Measurements from ENCODE around the gene LRP3.
"Not testable (repeated sequence)": the region's sequence is repeated elsewhere in the genome, so short reads cannot be mapped to it uniquely, and the experiment has no call there.

The LRP3 gene

DNA sequence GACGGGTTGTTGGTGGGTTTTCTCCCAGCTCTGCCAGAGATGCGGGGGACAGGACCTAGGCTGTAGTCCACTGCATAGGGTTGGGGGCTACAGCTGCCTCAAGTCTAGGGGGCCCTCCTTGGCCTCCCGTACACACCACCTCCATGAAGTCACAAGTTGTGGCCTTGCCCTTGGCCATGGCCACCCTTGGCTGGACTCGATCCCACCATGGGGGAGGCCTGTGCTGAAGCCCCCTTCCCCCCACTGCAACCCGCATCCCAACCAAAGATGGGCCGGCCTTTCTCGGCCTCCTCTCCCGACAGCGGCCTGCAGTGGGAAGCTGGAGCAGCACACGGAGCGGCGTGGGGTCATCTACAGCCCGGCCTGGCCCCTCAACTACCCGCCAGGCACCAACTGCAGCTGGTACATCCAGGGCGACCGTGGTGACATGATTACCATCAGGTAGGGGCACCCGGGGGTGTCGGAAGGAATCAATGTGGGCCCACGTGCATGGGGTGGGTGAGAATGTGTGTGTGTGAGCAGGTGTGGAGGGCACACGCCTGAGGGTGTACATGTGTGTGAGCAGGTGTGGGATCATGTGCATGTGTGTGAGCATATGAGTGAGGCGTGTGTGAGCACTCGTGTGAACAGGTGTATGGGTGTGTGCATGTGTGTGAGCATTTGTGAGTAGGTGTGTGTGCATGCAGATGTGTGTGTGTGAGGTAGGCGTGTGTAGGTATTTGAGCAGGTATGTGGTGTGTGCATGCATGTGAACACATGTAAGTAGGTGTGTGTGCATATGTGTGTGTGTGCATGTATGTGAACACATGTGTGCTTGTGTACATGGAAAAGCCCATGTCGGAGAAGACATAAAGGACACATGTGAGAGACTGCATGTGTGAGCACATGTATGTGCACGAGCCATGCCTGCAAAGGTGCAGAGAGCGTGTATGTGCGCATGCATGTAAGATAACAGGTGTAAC lies 8.7 kb downstream of the LRP3 start:
- DNase-seq, result no peak

DNA sequence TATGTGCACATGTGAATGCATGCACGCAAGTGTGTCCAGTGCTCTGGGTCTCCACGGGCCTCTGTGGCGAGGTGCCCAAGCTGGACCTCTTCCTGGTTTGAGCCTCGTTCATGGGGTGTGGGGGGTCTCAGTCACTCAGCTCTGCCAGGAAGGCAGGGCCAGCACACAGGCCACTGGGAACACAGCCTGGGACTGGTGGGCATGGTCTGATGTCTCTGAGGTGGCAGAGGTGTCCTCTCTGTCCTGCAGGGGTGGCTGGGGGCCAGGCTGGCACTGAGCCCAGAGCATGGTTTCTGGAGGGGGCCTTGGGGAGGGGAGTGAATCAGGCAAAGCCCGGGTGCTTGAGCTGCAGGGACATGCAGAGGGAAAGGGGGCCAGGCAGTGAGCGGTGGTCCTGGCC lies 9.4 kb downstream of the LRP3 start:
- no peak for DNase-seq

DNA sequence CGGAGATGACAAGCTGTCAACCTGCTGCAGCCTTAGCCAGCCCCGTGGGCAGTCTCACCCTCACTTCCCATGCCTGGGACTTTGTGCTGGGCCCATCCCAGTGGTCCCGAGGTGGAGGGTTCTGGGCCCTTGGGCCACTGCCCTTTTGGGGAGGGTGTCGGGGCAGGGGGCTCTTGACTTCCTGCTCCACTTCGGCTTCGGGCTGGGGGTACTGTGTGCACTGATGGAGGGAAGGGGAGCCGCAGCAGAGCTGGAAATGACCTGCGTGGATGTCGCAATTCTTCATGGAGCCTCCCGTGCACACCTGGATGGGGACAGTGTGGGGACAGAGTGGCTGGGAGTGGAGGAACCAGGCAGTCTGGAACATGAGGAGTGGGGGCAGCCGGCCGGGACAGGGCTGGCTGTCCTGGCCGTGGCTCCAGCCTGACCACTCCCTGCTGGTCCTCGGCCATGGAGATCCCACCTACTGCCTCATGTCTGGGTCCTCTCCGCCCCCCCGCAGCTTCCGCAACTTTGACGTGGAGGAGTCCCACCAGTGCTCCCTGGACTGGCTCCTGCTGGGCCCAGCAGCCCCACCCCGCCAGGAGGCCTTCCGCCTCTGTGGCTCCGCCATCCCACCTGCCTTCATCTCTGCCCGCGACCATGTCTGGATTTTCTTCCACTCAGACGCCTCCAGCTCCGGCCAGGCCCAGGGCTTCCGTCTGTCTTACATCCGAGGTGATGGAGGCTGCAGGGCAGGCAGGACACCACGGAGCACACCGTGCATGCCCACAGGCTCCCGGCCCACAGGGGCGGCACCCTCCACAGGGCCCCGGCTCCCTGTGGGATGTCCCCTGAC lies 10.2 kb downstream of the LRP3 start:
- DNase-seq, result no peak

DNA sequence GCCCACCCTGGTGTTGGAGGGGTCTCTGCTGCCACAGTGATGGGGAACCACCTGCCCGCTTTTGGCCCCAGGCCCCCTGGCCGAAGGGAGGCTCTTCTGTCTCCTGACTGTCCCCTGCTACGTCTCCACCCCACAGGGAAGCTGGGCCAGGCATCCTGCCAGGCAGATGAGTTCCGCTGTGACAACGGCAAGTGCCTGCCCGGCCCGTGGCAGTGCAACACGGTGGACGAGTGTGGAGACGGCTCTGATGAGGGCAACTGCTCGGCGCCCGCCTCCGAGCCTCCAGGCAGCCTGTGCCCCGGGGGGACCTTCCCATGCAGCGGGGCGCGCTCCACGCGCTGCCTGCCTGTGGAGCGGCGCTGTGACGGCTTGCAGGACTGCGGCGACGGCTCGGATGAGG lies 11.0 kb downstream of the LRP3 start:
- no peak for DNase-seq

DNA sequence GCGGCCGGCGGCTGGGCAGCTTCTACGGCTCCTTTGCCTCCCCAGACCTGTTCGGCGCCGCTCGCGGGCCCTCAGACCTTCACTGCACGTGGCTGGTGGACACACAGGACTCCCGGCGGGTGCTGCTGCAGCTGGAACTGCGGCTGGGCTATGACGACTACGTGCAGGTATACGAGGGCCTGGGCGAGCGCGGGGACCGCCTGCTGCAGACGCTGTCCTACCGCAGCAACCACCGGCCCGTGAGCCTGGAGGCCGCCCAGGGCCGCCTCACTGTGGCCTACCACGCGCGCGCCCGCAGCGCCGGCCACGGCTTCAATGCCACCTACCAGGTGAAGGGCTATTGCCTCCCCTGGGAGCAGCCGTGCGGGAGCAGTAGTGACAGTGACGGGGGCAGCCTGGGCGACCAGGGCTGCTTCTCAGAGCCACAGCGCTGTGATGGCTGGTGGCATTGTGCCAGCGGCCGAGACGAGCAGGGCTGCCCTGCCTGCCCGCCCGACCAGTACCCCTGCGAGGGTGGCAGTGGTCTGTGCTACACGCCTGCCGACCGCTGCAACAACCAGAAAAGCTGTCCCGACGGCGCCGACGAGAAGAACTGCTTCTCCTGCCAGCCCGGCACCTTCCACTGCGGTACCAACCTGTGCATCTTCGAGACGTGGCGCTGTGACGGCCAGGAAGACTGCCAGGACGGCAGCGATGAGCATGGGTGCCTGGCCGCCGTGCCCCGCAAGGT lies 11.6 kb downstream of the LRP3 start:
- DNase-seq, result no peak

DNA sequence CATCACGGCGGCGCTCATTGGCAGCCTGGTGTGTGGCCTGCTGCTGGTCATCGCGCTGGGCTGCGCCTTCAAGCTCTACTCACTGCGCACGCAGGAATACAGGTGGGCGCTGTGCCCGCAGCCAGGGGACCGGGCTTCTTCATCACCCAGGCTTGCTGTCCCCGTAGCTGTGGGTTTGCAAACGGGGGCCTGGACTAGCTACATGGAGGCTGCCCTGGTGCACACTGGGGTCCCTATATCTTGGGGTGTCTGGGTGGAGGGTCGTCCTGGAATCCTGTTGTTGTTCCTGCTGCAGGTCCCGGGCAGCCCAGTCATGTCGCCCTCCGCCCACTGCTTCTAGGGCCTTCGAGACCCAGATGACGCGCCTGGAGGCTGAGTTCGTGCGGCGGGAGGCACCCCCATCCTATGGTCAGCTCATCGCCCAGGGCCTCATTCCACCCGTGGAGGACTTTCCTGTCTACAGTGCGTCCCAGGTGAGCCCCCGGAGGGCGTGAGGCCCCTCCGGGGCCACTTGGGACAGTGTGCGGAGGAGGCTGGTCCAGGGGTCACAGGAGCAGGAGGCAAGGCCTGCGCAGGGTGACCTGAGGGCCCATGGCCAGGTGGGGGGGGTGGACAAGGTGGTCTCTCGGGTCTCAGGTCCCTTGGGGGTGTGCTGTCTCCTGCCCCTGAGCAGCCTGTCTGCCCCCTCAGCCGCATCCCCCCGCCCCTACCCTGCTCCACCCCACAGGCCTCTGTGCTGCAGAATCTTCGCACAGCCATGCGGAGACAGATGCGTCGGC lies 12.3 kb downstream of the LRP3 start:
- DNase-seq, result no peak

DNA sequence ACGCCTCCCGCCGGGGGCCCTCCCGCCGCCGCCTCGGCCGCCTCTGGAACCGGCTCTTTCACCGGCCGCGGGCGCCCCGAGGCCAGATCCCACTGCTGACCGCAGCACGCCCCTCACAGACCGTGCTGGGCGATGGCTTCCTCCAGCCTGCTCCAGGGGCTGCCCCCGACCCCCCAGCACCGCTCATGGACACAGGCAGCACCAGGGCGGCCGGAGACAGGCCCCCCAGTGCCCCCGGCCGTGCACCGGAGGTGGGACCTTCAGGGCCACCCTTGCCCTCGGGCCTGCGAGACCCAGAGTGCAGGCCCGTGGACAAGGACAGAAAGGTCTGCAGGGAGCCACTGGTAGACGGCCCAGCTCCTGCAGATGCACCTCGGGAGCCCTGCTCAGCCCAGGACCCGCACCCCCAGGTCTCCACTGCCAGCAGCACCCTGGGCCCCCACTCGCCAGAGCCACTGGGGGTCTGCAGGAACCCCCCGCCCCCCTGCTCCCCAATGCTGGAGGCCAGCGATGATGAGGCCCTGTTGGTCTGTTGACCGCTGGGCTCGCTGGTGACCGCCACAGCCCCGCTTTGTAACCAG lies 13.0 kb downstream of the LRP3 start:
- no peak for DNase-seq

DNA sequence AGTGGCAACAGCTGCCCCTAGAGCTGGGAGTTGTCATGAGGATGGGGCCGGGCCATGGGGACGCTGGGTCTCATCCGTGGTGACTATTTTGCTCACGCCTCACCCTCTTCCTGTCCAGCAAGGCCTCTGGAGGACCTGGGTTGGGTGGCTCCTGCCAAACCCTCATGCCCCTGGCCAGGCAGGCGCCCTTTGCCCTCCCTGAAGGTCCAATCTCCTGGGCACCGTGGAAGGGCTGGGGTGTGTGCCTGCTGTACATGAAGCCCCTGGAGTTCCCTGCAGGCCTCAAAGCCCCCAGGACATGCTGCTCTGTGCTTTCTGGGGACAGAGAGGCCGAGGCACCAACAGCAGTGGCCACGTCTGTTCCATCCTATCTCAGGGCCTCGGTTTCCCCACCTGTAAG lies 13.8 kb downstream of the LRP3 start:
- no peak for DNase-seq

DNA sequence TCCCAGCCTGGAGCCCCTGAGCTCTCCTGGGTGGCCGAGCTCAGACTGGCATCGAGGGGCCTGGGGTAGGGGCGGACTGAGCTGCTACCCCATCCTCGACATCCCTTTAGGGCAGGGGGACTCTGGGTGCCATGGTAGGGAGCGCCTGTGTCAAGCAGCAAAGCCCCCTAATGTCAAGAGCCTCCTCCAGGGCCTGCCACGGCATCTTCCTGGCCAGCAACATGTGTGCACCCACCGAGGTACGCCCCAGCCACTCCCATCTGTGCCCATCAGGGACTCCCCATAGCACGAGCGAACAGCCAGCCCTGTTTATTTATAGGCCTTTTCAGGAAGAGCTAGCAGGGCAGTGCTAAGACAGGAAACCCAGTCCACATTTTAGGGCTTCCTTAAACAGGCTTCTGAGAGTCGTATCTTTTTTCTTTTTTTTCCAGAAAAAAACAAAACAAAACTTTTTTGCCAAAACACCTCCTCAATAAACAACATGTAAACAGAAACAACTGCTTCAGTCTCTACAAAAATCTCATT lies 14.3 kb downstream of the LRP3 start:
- no peak for DNase-seq

DNA sequence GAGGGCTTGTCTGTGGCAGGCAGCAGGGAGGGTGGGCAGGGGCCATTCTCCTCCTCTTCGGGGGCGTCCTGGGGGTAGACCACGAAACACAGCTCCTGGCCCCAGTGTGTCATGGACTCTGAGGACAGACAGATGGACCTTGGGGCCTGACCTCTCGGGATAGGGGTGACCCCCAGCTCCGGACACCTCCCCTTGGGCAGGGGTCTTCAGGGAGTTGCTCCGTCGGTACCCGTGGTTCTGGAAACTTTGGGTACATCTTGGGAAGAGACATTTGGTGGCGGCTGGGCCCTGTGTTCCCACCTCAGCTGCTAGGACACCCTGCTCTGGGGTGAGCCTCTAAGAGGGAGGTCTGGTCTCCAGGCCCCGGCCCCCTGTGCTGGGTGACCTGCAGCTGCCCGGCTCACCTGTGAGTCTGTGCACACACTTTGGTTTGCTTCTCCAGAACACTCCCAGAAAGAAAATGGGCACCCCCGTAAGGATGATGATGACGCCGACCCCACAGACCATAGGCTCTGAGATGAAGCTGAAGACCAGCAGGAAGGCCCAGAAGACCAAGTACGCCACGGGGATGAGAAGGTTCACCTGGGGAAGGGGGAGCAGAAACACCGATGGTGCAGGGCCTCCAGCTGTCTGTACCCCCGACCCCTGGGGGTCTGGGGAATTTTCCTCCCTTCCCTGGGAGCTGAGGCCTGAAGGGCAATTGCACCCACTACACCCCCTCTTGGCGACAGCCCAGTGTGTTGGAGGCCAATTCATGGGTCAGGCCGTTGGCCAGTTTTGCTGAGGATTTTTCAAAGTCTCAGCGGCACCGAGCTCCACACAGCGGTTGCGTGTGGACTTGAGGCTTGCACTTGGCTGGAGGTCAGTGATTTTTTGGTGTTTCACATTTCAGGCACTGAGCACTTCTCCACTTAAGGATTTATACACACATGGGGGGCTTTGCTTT lies 15.0 kb downstream of the LRP3 start:
- DNase-seq, result no peak

DNA sequence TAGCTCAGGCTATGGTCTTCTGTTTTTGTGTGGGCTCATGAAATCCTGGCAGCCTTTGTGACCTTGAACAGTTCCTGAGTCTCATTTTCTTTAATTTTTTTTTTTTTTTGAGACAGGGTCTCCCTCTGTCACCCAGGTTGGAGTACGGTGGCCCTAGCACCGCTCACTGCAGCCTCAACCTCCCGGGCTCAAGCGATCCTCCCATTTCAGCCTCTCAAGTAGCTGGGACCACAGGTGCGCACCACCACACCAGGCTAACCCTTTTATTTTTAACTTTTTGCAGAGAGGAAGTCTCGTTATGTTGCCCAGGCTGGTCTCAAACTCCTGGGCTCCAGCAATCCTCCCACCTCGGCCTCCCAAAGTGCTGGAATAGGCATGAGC lies 15.7 kb downstream of the LRP3 start:
- not testable (repeated sequence) for DNase-seq

DNA sequence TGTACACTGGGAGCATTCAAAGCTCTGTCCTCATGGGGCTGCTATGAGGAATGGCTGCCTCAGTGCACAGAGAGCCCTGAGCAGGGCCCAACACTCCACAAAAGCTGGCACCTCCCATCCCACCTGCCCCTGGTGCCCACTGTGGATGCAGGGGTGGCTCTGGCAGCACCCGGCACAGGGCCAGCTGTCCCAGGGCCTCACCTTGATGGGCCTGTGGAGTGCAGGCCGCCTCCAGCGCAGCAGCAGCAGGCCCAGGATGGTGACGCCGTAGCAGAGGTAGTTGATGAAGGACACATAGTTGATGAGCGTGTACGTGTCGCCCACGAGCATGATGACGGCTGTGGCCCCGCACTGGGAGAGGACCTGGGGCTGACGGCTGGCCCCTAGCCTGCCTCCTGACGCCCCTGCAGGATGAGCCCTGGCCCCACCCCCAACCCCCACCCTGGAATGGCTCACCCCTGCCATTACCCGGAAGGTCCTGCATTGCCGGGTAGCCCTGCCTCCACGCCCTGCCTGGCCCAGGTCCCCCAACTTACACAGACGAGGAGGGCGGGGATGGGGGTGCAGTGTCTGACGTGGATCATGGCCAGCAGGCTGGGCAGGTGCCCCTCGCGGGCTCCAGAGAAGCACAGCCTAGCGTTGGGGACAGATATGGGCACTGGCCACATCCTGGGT lies 16.3 kb downstream of the LRP3 start:
- no peak for DNase-seq

DNA sequence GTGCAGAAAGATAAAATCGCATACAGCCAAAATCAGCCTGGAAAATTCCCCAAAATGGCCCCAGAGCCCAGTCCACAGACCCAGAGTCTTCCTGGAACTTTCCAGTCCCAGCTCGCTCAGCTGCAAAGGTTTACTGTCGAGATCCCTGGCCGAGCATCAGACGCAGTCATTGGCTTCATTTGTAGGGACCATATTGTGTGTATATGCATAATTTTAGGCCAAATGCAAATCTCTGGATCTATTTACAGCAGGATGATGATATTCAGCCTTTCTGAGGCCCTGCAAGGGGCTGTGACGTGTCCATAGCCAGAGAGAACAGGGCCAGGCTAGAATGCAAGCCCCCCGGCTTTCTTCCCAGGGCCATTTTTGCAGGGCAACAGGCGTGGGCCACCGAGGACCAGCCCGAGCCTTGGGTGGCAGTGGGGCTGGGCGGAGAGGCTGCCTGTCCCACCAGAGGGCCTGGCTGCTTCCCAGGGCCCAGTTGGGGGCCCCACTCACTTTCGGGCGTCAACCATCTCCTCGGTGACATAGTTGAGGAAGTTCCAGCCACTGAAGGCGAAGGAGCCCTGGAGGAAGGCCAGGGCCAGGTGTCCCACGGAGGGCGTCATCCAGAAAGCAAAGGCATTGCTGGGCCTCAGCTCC lies 17.8 kb downstream of the LRP3 start:
- DNase-seq, result no peak

DNA sequence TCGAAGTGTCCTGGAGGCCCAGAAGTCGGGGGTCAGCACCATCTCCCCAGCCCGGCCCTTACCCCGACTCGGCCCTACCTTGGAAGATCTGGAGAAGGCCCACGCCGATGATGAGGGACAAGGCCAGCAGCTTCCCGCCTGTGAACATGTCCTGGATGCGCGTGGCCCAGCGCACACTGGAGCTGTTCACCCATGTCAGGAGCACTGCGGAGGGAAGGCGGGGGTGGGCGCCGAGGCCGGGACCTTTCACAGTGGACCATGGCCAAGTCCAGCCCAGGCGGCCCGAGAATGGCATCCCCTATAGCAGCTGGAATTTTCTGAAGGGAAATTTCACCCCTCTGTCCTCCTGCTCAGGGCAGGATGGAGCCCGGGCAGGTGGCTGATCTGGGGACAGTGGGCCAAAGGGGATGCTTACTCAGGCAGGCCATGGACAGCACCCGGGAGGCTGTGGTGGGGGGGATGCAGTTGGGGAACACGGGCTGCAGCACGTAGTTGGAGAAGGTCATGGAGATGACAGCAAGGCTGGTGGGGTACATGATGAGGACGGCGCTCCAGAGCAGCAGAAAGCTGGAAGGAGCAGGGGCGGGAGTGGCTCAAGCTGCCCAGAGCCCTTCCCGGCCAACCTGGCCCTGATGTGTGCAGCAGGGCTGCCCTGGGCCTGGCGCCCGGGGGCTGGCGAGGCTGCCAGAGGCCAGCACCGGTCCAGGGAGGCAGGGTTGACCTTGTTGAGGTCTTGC lies 18.5 kb downstream of the LRP3 start:
- no peak for DNase-seq

DNA sequence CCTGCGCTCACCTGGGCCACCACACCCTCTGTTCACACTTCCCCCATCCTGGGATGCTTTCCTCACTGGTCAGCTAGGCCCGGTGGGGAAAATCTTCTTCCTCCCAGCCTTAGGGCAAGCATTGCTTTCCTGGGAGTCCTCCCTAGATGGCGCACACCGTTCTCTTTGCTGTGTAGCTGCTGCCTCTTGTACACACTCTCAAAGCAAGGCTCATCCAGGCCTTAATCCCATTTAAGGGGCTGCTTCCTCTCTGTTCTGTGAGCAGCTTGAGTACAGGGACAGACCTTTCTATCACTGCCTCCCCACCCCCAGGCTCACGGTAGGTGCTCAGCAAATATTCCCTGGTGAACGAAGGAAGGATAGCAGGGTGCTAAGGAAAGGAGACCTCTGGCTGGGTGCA lies 20.5 kb downstream of the LRP3 start:
- DNase-seq, result no peak

DNA sequence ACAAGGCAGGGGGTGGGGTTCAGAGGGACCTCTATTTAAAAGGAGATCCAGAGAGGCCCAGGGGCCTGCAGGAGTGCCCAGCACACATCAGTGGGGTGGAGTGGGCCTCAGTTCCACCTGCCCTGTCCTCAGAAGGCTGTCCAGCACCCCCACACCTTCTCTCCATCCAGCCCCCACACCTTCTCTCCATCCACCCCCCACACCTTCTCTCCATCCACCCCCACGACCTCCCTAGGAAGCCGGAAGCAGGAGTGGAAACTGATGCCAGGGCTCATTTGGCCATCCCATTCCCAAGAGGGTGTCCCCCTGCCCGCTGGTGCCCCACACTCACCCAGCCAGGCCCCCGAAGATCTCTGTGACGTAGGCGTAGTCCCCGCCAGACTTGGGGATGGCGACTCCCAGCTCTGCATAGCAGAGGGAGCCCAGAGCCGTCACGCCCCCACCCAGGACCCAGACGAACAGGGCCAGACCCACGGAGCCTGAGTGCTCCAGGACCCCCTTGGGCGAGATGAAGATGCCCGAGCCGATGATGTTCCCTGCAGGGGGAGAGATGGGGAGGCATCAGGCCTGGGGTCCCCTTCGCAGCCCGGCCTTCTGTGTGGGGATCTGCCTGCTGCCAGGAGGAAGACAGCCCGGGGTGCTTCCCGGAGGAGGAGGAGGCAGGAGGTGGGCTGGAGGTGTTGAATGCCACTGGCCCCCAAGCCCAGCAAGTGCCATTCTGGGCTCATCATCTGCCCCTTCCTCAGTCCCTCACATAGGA lies 21.5 kb downstream of the LRP3 start:
- DNase-seq, result no peak

DNA sequence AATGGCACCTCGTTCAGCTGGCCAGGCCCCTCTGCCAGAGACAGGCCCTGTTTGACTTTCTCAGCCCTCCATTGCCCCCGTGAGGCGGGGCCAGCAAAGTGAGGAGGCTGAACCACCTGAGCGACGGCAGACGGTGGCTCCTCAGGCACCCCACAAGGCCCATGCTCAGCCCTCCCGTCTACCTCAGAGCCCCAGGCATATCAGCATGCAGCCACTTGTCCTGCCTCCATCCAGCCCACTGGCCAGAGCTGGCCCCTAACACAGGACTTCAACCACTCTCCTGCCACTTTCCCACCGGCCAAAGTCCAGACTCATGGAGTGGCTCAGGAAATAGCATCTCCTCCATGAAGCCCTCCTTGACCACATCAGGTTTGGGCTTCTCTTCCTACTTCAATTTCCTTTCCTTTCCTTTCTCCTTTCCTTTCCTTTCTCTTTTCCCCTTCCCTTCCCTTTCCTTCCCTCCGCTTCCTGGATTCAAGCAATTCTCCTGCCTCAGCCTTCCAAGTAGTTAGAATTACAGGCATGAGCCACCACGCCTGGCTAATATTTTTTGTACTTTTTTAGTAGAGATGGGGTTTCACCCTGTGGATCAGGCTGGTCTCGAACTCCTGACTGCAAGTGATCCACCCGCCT lies 22.2 kb downstream of the LRP3 start:
- DNase-seq, result no peak
